Gastrocnemius medialis (tissue), 4 donors: ENCODE results near the gene SEL1L2. TPM values are rescaled to one million over a fixed set of nuclear protein-coding genes. Genes with fewer than 3 reads are reported as not detected.
A peak's percentile ranks its signal among the peaks of the same experiment; 100 is the strongest.
"Not testable (repeated sequence)": the region's sequence is repeated elsewhere in the genome, so short reads cannot be mapped to it uniquely, and the experiment has no call there.

ENCODE experiments used
- ATAC-seq, 2 donors: fragments of 150-250 bp; one replicate each; pipeline ENCODE4 v1.9.1; 2016
- DNase-seq, 2 donors: peaks; one replicate each; pipeline ENCODE4 v3.0.0-alpha.2; 2019
- H3K27ac ChIP-seq, 4 donors: fragments of 200-600 bp; sonication (generic); 1 replicate in 1 of 4; 2 replicates in 3 of 4; pipeline ENCODE4 v1.5.1; 2016 to 2018; ENCODE audit warnings: mild to moderate bottlenecking in 2 of 4, moderate library complexity in 1 of 4
- H3K27me3 ChIP-seq, 3 donors: fragments of 200-600 bp; sonication (generic) in 2 of 3; 1 replicate in 1 of 3; 2 replicates in 2 of 3; pipeline versions ENCODE4 v1.5.1 to v1.6.0; 2016 to 2019; ENCODE audit warnings: mild to moderate bottlenecking in 1 of 3, moderate library complexity in 1 of 3
- H3K36me3 ChIP-seq, 2 donors: fragments of 200-600 bp; sonication (generic) in 1 of 2; one replicate each; pipeline ENCODE4 v1.5.1; 2017 to 2018
- H3K4me1 ChIP-seq, 2 donors: fragments of 200-600 bp; sonication (generic) in 1 of 2; one replicate each; pipeline ENCODE4 v1.5.1; 2016 to 2017; ENCODE audit warnings: mild to moderate bottlenecking in 2 of 2
- H3K4me3 ChIP-seq, 4 donors: fragments of 200-600 bp; sonication (generic) in 3 of 4; 1 replicate in 1 of 4; 2 replicates in 3 of 4; pipeline ENCODE4 v1.5.1; 2016 to 2019; ENCODE audit warnings: mild to moderate bottlenecking in 2 of 4
- H3K9me3 ChIP-seq, 3 donors: fragments of 200-600 bp; sonication (generic) in 2 of 3; 1 replicate in 1 of 3; 2 replicates in 2 of 3; pipeline ENCODE4 v1.5.1; 2016 to 2019
- CTCF ChIP-seq, 5 experiments: fragments of 450-650 bp in 3 of 5; fragments of 200-600 bp in 2 of 5; sonication (generic) in 2 of 5; IDR thresholded peaks in 4 of 5; conservative IDR thresholded peaks in 1 of 5; 1 replicate in 4 of 5; 2 replicates in 1 of 5; pipeline ENCODE4 v1.5.1; 2016 to 2019; ENCODE audit warnings: antibody characterized with exemption in 5 of 5, mild to moderate bottlenecking in 3 of 5, moderate library complexity in 3 of 5
- POLR2A ChIP-seq, 2 donors: fragments of 450-650 bp; IDR thresholded peaks; one replicate each; pipeline ENCODE4 v1.6.1; 2017; ENCODE audit warnings: antibody characterized with exemption in 2 of 2, mild to moderate bottlenecking in 2 of 2, moderate library complexity in 2 of 2
- in situ Hi-C, 4 donors: fragments of 200-750 bp; cut with MboI; loops; one replicate each; pipeline versions ENCODE4 v1.15.0 to v1.8.0; 2017; ENCODE audit warnings: low sequenced_read_pairs in 4 of 4
- intact Hi-C: fragments of 100-400 bp; cut with DNase I; formaldehyde crosslinking; loops from one replicate; pipeline ENCODE4 v1.15.1; 2023; ENCODE audit warnings: low total_unique reads
- total RNA-seq, 4 donors: library from RNA; depleted of rRNA; stranded (reverse); fragments of >200 nt; gene quantifications; one replicate each; pipeline versions ENCODE4 v1.1.0 to v1.2.3, GENCODE V29; 2016

The SEL1L2 gene
- total RNA-seq, 4 donors from 2014 or later: 0.71 TPM; not detected in 3

- Histone ChIP-seq H3K36me3 (no peaks in the 10 kb centered on the region), H3K27ac (peak overlapping the region; percentile 84 to 87 (median 86)), H3K27me3 (no peaks in the 10 kb centered on the region), H3K4me3 (peak overlapping the region; percentile 68 to 80 (median 76)), H3K9me3 (no peaks in the 10 kb centered on the region), H3K4me1 (no peaks in the 10 kb centered on the region)
- DNase-seq: peak; percentile 16 to 36
- intact Hi-C loops (loop anchor here (1.0 to 2.0 kb wide), 2 partner anchors 59 to 175 kb away; no protein-coding TSS in a partner anchor), in situ Hi-C loops (no loop called here)
- ATAC-seq: peak; percentile 63 to 68
- TF ChIP-seq CTCF (IDR thresholded peaks at IDR 0.05 in 4 of 5, conservative IDR thresholded peaks at IDR 0.05 in 1 of 5) (no peak), POLR2A (IDR thresholded peaks at IDR 0.05) (no peak)
Measured at GRCh38 chr20:13995841-13996240, 5.4 kb upstream of the SEL1L2 start.

GRCh38 chr20:13995086-13995665 is 4.8 kb upstream of the SEL1L2 start, which contains the start of gene MACROD2:
Gene MACROD2, plus strand, starts transcription at chr20:13995516.
- peak; percentile 92 to 96 for ATAC-seq
- H3K36me3 ChIP-seq: no peaks in the 10 kb centered on the region

GRCh38 chr20:13991955-13992354 is 1.5 kb upstream of the SEL1L2 start:
- intact Hi-C loops, DNase-seq, H3K27me3 ChIP-seq: not testable (repeated sequence)

More at GRCh38 chr20:13995086-13995665, 4.8 kb upstream of the SEL1L2 start, which contains the start of gene MACROD2:
- DNase-seq: peak; percentile 74 to 90
- H3K27ac ChIP-seq: peak within 1 kb of the TSS; percentile 84 to 87 (median 86)
- H3K4me1 ChIP-seq: no peaks in the 10 kb centered on the region
- intact Hi-C loops: loop anchor here (1.0 kb wide), 1 partner anchor 60 kb away; no protein-coding TSS in a partner anchor
- in situ Hi-C loops: no loop called here
- H3K9me3 ChIP-seq: no peaks in the 10 kb centered on the region
- no peaks in the 10 kb centered on the region for H3K27me3 ChIP-seq
- TF ChIP-seq POLR2A (IDR thresholded peaks at IDR 0.05): peak; percentile 64 to 87
- TF ChIP-seq CTCF (IDR thresholded peaks at IDR 0.05 in 4 of 5, conservative IDR thresholded peaks at IDR 0.05 in 1 of 5): no peak
- H3K4me3 ChIP-seq: peak within 1 kb of the TSS; percentile 68 to 80 (median 76)

GRCh38 chr20:13991311-13991710 is 897 bp upstream of the SEL1L2 start:
- no peaks in the 10 kb centered on the region for H3K36me3 ChIP-seq
- no peaks in the 10 kb centered on the region for H3K4me1 ChIP-seq
- DNase-seq: no peak
- TF ChIP-seq CTCF (IDR thresholded peaks at IDR 0.05 in 4 of 5, conservative IDR thresholded peaks at IDR 0.05 in 1 of 5) (no peak), POLR2A (IDR thresholded peaks at IDR 0.05) (no peak)
- in situ Hi-C loops: no loop called here
- H3K9me3 ChIP-seq: no peaks in the 10 kb centered on the region
- intact Hi-C loops: no loop called here
- ATAC-seq: no peak
- H3K4me3 ChIP-seq: no peak overlapping the region
- H3K27ac ChIP-seq: no peak overlapping the region
- H3K27me3 ChIP-seq: no peaks in the 10 kb centered on the region

More at GRCh38 chr20:13991955-13992354, 1.5 kb upstream of the SEL1L2 start:
- H3K9me3 ChIP-seq, ATAC-seq, H3K36me3 ChIP-seq, in situ Hi-C loops, H3K4me3 ChIP-seq, H3K27ac ChIP-seq, H3K4me1 ChIP-seq: not testable (repeated sequence)

- no peak for ATAC-seq
- H3K27ac ChIP-seq: no peak overlapping the region
- H3K9me3 ChIP-seq: no peaks in the 10 kb centered on the region
- H3K4me3 ChIP-seq: no peak overlapping the region
- intact Hi-C loops (no loop called here), in situ Hi-C loops (no loop called here)
- no peak for DNase-seq
- no peaks in the 10 kb centered on the region for H3K36me3 ChIP-seq
- no peak for TF ChIP-seq CTCF (IDR thresholded peaks at IDR 0.05 in 4 of 5, conservative IDR thresholded peaks at IDR 0.05 in 1 of 5)
- no peak for TF ChIP-seq POLR2A (IDR thresholded peaks at IDR 0.05)
- H3K27me3 ChIP-seq: no peaks in the 10 kb centered on the region
- H3K4me1 ChIP-seq: no peaks in the 10 kb centered on the region
Measured at GRCh38 chr20:13984211-13984610, 6.2 kb downstream of the SEL1L2 start.
